ENCODE data around the gene SLC1A1. TPM values are rescaled to one million over a fixed set of nuclear protein-coding genes. Genes with fewer than 3 reads are reported as not detected.
A peak's percentile ranks its signal among the peaks of the same experiment; 100 is the strongest.

SLC1A1 gene
- 0.26 TPM for polyA plus RNA-seq (ENCODE audit: insufficient read length)

DNA sequence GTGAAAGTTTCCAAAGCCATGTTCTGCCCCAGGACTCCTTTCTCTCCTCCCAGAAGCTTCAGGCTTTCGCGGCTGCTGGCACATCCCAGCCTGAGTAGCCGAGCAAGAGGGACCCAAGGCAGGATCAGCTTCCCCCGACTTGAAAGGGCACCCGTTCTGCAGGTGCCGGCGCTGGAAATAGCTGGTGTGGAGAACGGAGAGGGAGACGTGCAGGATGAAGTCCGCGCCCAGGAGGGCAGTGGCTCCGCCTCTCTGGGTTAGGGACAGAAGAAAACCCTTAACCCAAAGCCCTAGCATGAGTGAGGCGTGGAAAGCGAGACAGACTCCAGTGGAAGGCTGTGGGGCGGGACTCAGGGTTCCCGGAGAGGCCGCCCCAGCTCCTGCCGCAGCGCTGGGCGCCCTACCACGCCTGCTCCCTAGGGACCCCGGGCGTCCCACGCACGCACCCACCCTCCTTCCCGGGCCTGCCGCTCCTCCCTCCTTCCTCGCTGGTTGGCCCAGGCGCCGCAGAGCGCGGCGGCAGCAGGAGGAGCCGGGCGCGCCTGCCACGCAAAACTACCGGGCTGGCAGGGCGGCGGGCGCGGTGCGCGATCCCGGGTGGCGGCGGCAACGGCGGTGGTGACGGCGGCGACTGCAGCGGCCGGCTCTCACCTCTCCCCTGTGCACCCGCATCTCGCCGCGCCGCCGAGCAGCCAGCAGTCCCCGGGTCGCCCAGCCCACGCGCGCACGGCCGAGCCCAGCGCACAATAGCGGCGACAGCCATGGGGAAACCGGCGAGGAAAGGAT, at the start of gene SLC1A1:
Gene SLC1A1 (plus strand): TSS at position 550 of the 786 bp plus-strand sequence. CDS start 212 bp downstream, at position 762.
- peak; percentile 25 for DNase-seq

DNA sequence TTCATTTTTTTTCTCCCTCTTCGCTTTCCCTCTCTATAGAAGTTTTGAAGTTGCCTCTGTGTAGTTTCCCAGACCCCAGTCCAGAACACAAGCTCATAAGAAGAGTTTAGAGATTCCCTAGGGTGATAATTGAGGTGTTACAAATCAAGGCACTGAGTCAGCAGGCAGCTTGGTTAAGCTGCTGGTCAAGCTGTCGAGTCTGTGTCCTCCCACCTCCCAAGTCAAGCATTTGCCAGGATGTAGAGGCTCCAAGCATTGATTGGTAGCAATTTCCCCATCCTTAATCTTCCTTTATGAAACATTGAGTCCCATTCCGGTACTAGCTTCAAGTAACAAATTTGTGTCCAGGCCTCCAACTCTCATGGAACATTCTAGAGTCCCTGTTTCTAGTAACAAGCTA, 47.5 kb upstream of the SLC1A1 start:
- DNase-seq = no peak

DNA sequence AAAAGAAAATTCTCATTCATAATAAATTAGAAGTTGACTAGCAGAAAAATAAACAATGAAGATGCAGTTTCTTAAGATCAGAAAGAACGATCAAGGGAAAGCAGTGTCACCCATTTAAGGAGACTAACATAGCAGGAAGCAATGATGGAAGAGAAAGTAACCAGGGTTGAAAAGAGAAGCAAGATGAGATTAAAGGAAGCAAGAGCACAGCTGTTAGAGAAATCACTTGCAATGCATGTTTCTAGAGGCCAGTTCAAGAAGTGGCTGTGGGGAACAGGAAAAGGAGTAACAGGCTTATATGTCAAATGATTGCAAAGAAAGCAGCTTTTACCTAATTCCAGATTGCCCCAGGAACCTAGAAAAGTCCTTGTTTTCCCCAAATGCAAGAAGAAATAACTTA, 46.8 kb upstream of the SLC1A1 start:
- DNase-seq = no peak

DNA sequence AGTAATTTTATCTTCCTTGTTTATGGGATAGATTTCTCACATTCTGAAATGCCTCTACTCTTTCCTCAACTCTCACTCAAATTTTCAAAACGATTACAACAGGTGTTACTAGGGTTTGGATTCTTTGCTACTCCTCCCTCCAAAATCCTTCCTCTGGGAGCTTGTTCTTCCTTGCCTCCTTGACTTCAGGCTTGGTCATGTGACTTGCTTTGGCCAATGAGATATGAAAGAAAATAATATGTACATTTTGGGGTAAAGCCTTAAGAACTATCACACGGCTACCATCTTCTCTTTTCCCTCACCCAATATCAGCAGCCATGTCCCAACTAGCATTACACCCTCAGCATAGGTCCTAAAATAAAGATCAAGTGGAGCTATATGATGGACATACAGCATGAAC, 28.8 kb upstream of the SLC1A1 start:
- no peak for DNase-seq

- DNase-seq = no peak
These were observed 26.4 kb upstream of the SLC1A1 start for GRCh38 chr9:4463824-4464223.

GRCh38 chr9:4464911-4465513, 25.3 kb upstream of the SLC1A1 start:
- no peak for DNase-seq

- DNase-seq = no peak
These were observed 24.4 kb upstream of the SLC1A1 start for GRCh38 chr9:4465910-4466309.

- DNase-seq = no peak
These were observed 15.0 kb upstream of the SLC1A1 start for GRCh38 chr9:4475301-4475700.

GRCh38 chr9:4486176-4486575, 4.1 kb upstream of the SLC1A1 start:
- no peak for DNase-seq

GRCh38 chr9:4489562-4489918, 728 bp upstream of the SLC1A1 start:
- DNase-seq = no peak

DNA sequence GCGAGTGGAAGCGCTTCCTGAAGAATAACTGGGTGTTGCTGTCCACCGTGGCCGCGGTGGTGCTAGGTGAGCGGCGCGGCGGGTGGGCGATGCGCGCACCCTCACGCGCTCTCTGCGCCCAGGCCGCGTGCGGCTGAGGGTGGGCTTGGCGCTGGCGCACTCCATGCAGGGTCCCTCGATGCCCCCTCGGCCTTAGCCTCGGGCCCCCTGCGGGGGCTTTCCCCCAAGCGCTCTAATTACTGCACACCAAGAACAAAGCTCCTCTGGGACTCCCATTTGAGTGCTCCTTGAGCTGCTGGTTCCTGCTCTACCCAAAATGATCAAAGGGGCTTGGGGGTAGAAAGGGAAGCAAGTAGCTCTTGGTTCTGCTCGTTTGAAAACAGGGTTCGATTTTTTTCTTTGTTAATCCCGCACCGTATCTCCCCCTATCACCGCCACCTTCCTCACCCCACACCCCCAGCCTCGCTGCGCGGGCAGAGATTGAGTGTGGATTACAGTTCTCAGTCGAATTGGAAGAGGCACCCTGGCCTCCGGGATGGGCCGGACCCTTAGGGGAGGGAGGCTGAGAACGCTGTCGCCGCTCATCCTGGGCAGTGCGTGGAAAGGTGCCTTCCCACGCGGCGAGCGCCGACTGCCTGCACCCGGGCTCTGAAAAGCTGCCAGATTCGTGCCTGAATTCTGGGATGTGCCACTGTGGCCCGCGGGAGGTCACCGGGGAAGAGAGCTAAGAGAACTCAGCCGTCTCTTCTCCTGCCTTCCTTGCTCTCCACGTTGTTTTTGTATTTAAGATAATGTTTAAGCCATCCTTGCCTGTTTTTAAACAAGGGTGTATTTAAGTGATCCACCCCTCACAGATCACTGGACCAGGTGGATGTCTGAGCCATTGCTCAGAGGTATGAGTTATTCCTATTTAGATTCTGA, 697 bp downstream of the SLC1A1 start:
- DNase-seq = no peak

GRCh38 chr9:4491626-4491975, 1.3 kb downstream of the SLC1A1 start:
- DNase-seq = no peak

- DNase-seq = no peak
These were observed 4.1 kb downstream of the SLC1A1 start for GRCh38 chr9:4494332-4494731.

- DNase-seq = no peak
These were observed 4.5 kb downstream of the SLC1A1 start for GRCh38 chr9:4494806-4495205.

DNA sequence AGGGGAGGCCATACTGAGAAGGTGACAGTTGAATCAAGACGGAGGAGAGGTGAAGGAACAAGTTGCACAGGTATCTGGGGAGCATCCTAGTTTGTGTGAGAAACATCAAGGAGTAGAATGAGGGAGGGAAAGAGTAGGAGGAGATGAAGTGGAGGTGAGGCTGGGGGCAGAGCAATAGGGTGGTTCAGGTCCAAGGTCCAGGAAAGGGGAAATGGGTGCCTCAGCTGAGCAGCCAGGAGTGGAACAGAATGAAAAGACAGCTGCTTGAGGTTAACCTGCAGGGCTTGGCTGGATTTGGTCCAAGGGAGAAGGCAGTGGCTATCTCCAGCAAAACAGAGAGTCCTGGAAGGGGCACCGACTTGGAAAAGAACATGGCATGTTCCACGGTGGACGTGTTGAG, 5.3 kb downstream of the SLC1A1 start:
- no peak for DNase-seq

- DNase-seq = no peak
These were observed 6.2 kb downstream of the SLC1A1 start for GRCh38 chr9:4496497-4496896.

DNA sequence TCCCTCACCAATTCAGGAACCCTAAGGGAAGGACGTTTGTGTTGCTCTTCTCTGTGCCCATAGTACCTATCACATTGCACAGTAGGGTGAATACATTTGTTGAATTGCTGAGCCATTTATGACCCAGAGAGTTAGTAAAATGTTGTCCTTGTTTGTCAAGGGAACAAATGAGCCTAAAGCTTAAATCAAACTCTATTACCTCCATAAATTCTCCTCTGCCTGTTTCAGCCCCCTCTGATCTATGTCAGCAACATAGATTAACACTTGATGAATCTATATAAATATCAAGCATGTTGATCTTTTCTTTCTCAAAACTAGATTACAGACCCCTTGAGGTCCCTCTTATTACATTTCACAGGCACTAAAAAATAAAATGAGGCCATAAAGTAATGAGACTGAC, 7.1 kb downstream of the SLC1A1 start:
- no peak for DNase-seq

DNA sequence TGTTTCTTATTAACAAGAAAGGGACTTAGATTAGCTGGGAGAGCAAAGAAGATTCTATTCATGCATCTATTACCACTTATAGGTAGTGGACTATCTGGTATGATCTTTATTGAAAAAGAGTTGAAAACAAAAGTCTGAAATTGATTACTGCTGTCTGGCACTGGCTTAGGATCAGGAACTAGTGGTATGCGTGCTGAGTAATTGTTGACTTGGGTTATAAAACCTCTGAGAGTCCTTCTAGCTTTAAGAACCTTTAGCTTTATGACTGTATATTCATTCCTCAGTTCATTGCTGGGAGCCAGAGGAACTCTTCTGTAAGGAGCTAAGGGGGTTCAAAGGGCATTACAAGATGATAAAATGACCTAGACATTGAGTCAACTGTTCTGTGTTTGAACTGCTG, 7.6 kb downstream of the SLC1A1 start:
- no peak for DNase-seq

- no peak for DNase-seq
These were observed 9.6 kb downstream of the SLC1A1 start for GRCh38 chr9:4499917-4500316.

- DNase-seq = no peak
These were observed 10.9 kb downstream of the SLC1A1 start for GRCh38 chr9:4501147-4501507.

DNA sequence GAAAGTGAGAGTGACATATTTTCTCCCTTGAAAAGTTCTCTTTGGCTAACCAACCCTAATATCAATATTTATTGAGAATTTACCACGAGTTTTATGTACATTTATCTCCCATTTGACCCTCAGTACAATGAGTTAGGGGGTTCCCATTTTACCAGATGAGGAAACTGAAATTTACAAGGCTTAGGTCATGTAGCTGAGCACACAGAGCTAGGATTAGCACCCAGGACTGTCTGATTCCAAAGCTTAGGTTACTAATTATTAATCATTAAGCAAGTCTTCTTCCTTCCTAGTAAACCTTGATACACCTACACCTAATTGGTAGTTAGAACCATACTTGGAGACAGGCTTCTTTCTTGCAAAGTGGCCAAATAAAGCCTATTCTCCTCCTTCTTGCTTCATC, 12.2 kb downstream of the SLC1A1 start:
- no peak for DNase-seq

GRCh38 chr9:4503103-4503502, 12.8 kb downstream of the SLC1A1 start:
- DNase-seq = no peak

DNA sequence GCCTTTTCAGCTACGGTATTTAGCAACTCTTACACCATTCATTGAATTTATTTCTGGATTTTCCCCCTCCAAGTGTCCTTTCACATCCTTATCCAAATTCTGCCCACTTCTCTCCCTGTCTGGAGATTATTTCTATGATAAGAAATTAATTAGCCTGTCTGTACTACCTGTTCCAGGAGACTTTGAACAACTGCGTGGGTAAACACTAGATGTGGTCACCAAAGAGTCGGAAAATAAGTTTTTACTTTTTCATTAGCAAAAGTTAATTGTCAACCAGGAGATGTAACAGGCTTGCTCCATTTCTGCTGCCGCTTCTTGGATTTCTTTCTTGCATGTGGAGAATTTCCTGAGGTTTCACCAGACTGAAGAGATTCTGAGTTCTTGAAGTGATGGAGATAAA, 14.0 kb downstream of the SLC1A1 start:
- DNase-seq = no peak

DNA sequence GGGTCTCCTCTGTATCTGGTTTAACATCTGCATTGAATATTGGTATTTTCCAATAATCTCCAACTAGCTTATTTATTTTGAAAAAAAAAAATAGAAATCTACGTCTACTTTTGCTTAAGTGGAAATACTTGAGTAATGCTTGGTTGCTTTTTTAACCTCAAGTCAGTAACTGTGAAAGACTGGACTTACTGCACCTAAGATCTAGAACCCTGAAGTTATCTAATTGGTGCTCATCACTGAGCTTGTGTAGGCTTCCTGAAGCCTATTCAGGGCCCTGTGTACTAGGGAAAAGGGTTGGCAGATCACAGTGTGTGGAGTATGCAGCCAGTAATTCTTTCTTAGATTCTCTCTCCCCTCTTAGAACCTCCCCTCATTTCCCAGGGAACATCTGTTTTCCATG, 16.2 kb downstream of the SLC1A1 start:
- no peak for DNase-seq
